ENCODE data around the gene FAM174C. TPM values are rescaled to one million over a fixed set of nuclear protein-coding genes. Genes with fewer than 3 reads are reported as not detected.

Gene FAM174C
- total and polyA plus RNA-seq, 11 donors = 11.6 to 56.4 (median 23.8) TPM

DNA sequence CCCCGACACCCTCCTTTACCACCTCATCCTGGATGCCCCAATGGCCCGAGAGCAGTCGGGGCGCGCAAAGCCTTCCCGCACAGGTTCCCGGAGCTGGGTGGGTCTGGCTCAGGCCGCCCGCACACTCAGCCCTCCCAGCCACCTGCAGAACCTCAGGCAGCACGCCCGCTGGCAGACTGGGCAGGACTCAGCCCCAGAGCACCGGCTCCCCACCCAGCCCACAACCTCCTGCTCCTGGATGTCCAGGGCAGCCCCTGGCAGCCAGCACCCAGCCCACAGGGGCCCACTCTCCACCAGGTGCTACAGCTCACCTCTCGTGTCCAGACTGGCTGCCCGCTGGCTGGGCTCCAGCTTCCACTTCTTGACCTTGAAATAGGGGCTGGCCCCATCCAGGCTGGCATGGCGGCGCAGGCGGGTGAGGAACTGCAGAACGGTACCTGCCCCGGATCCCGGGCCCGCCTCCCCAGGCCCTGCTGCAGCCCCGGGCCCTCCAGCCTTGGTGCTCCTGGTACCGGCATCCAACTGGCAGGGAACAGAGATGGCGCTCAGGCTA lies 42.1 kb upstream of the FAM174C start:
- no peak overlapping the region for H3K4me3 ChIP-seq
- intact Hi-C loops (cut with DNase I) = no loop called here
- DNase-seq = no peak
- H3K27ac ChIP-seq = peak overlapping the region in 2 of 12 donors; percentile 37 to 49
- peaks cover 0 to 13% (median 0%) of the 10 kb centered on the region in 9 donors for H3K27me3 ChIP-seq
- peaks cover 0 to 42% (median 19%) of the 10 kb centered on the region in 12 donors for H3K4me1 ChIP-seq
- peaks cover 0 to 5% (median 1%) of the 10 kb centered on the region in 9 donors for H3K36me3 ChIP-seq
- H3K9me3 ChIP-seq = no peaks in the 10 kb centered on the region
- WGBS, 4 donors = 88 to 90% (median 89%) methylated on average over 12 to 24 of the region's 24 CpGs
- ATAC-seq = peak in 2 of 4 donors; percentile 2 to 8
- TF ChIP-seq POLR2A (IDR thresholded peaks at IDR 0.05) = no peak
- TF ChIP-seq CTCF (IDR thresholded peaks at IDR 0.05) = no peak

DNA sequence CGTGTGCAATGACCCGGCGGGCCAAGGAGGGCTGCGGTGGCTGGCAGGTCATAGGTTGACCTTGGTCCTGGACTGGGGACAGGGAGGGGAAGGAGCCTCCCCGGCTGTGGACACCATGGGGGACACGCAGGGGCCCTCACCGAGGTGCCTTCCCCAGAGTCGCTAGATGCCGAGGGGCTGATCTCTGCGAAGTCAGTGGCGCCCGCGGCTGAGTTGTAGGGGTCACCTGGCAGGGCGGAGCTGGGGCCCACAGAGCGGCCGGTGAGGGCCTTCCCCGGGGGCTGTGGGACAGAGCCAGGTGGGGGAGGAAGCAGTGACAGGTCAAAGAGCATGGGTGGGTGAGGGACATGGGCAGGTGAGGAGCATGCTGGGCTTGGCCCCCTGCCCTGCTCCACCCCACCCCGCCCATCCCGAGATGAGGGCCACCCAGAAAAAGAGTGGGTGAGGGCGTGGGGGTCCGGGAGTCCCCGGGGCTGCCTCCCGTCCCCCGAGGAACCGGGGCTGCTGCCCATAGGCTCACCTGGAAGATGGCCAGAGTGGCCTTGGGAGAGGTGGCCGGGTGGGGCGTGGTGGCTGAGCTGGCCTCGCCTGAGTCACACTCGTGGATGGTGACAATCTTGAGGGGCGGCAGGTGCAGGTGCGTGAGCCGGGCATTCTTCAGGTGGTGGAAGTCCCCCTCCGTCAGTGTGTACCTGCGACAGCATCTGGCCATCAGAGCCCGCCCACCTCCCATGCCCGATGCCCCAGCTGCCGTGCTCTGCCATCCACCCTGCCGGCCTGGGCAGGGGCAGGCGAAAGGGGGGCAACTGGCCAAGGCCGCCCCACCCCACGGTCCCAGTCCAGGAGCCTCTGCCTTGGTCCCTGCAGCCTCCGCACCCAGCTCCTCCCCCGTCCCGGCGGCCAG lies 41.0 kb upstream of the FAM174C start:
- peaks cover 0 to 48% (median 22%) of the 10 kb centered on the region in 12 donors for H3K4me1 ChIP-seq
- H3K27ac ChIP-seq = no peak overlapping the region
- no peak for DNase-seq
- no peak for ATAC-seq
- H3K36me3 ChIP-seq = no peaks in the 10 kb centered on the region
- WGBS, 4 donors = 91 to 95% (median 93%) methylated on average over 27 to 45 of the region's 45 CpGs
- H3K4me3 ChIP-seq = no peak overlapping the region
- no peaks in the 10 kb centered on the region for H3K9me3 ChIP-seq
- intact Hi-C loops (cut with DNase I) = no loop called here
- TF ChIP-seq POLR2A (IDR thresholded peaks at IDR 0.05) (no peak), CTCF (IDR thresholded peaks at IDR 0.05) (no peak)
- peaks cover 0 to 15% (median 0%) of the 10 kb centered on the region in 9 donors for H3K27me3 ChIP-seq

DNA sequence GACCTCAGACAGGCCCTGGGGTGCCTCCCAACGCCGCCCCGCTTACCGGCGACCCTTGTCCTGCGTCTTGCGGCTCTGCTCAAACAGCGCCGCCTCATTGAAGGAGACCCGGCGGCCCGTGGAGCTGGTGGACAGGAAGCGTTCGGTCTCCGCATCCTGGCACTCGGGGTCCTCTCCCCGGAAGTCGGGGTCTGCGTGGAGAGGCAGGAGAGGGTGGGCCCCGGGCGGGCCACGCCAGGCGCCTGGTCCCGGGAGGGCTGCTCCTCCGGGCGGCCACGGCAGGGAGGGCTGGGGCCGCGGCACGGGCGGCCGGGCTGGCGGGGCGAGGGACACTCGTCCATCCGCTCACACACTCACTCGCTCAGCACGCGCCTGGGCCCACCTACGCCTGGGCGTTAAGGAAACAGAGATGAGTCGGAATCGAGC lies 40.4 kb upstream of the FAM174C start:
- DNase-seq (no peak), ATAC-seq (no peak)
- Histone ChIP-seq H3K4me3 (no peak overlapping the region), H3K27ac (no peak overlapping the region), H3K4me1 (peaks cover 0 to 52% (median 28%) of the 10 kb centered on the region in 12 donors), H3K9me3 (no peaks in the 10 kb centered on the region), H3K36me3 (no peaks in the 10 kb centered on the region), H3K27me3 (peaks cover 0 to 15% (median 0%) of the 10 kb centered on the region in 9 donors)
- WGBS, 4 donors = 92 to 96% (median 95%) methylated on average over 28 to 43 of the region's 43 CpGs
- intact Hi-C loops (cut with DNase I) = loop anchor here in 1 of 10 donors (5.0 kb wide), 1 partner anchor 123 kb away; no protein-coding TSS in a partner anchor
- TF ChIP-seq CTCF (IDR thresholded peaks at IDR 0.05) (no peak), POLR2A (IDR thresholded peaks at IDR 0.05) (no peak)
